ENCODE results near the gene POLD2.

The POLD2 gene

GRCh38 chr7:44082541-44083207 is 40.7 kb downstream of the POLD2 start:
- peak; percentile 98 for DNase-seq (ENCODE audit: low read depth in 2 of 2)

- no peak for DNase-seq (ENCODE audit: low read depth in 2 of 2)
These were observed 42.0 kb downstream of the POLD2 start for GRCh38 chr7:44081266-44081748.

GRCh38 chr7:44080686-44081265 is 42.6 kb downstream of the POLD2 start:
- no peak for DNase-seq (ENCODE audit: low read depth in 2 of 2)

GRCh38 chr7:44080118-44080517 is 43.2 kb downstream of the POLD2 start:
- DNase-seq (ENCODE audit: low read depth in 2 of 2): no peak

- DNase-seq (ENCODE audit: low read depth in 2 of 2): no peak
These were observed 43.9 kb downstream of the POLD2 start for GRCh38 chr7:44079331-44080021.

- no peak for DNase-seq (ENCODE audit: low read depth in 2 of 2)
These were observed 44.8 kb downstream of the POLD2 start for GRCh38 chr7:44078521-44078920.

GRCh38 chr7:44077681-44078091 is 45.7 kb downstream of the POLD2 start:
- DNase-seq (ENCODE audit: low read depth in 2 of 2): no peak

- DNase-seq (ENCODE audit: low read depth in 2 of 2): no peak
These were observed 46.3 kb downstream of the POLD2 start for GRCh38 chr7:44077061-44077460.

GRCh38 chr7:44076101-44076895 is 47.0 kb downstream of the POLD2 start:
- DNase-seq (ENCODE audit: low read depth in 2 of 2): no peak

- DNase-seq (ENCODE audit: low read depth in 2 of 2): no peak
These were observed 47.9 kb downstream of the POLD2 start for GRCh38 chr7:44075296-44076075.

- no peak for DNase-seq (ENCODE audit: low read depth in 2 of 2)
These were observed 49.0 kb downstream of the POLD2 start for GRCh38 chr7:44074349-44074695.

GRCh38 chr7:44073664-44074348 is 49.5 kb downstream of the POLD2 start:
- DNase-seq (ENCODE audit: low read depth in 2 of 2): peak; percentile 54 to 68

- peak in 1 of 2 donors; percentile 33 for DNase-seq (ENCODE audit: low read depth in 2 of 2)
These were observed 50.8 kb downstream of the POLD2 start for GRCh38 chr7:44072364-44073231.

GRCh38 chr7:44071726-44072363 is 51.5 kb downstream of the POLD2 start:
- no peak for DNase-seq (ENCODE audit: low read depth in 2 of 2)

- no peak for DNase-seq (ENCODE audit: low read depth in 2 of 2)
These were observed 55.3 kb downstream of the POLD2 start for GRCh38 chr7:44068054-44068453.

- DNase-seq (ENCODE audit: low read depth in 2 of 2): no peak
These were observed 56.0 kb downstream of the POLD2 start for GRCh38 chr7:44067064-44067951.

GRCh38 chr7:44066494-44067063 is 56.8 kb downstream of the POLD2 start:
- DNase-seq (ENCODE audit: low read depth in 2 of 2): no peak

GRCh38 chr7:44066111-44066460 is 57.3 kb downstream of the POLD2 start:
- no peak for DNase-seq (ENCODE audit: low read depth in 2 of 2)
